ENCODE measurements around the gene USP10.

The USP10 gene

GRCh38 chr16:84703681-84704080 lies 3.9 kb downstream of the USP10 start:
- DNase-seq = no peak

DNA sequence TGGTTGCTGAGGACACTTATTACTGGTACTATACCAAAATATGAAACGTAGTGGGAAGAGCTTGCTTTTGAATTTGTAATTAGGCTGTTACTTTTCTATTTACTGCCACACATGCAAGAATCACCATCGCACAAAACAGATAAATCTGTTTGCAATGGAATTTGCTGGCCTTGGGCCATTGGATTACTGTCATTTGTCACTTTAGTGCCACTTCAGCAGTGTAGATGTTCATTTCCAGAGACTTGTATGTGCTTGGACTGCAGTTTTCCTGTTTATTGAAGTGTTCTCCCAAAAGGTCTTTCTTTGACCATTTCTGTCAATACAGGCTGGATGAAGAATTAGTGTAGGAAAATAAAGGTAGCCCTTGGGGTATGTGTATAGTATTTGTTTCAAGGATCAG lies 4.5 kb downstream of the USP10 start:
- no peak for DNase-seq

DNA sequence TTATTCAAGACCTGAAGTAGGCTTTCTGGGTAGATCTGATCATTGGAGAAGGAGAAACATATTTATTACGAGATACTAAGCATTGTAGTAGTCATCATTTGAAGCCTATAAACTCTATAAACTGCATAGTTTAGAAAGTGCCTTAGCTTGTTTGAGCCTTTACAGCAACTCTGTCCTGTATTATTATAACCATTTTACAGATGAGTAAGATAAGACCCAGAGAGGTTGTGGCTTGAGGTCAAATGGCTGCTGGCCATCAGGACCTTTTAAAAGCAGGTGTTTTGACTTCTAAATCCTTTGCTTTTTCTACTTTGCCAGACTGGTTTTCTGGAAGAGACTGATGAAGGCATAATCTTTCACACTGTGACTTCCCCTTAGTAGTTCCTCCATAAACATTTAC lies 7.1 kb downstream of the USP10 start:
- DNase-seq = no peak

DNA sequence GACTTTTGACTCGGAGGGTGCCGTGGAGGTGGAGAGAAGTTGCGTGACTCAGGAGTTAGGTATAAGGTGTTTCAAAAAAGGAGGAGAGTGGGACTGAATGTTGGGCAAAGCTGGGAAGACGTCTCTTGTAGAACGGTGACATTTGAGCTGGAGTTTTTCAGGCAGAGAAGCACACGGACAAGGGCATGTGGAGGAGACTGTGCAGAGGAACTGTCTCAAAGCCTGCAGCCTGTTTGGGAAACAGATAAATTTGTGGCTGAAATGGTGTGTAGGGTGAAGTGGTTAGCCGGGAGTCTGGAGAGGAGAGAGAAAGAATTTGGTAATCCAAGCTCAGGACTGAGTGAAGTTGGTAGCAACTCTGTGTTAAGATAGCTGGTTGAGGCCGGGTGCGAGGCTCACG lies 9.8 kb downstream of the USP10 start:
- DNase-seq = no peak

DNA sequence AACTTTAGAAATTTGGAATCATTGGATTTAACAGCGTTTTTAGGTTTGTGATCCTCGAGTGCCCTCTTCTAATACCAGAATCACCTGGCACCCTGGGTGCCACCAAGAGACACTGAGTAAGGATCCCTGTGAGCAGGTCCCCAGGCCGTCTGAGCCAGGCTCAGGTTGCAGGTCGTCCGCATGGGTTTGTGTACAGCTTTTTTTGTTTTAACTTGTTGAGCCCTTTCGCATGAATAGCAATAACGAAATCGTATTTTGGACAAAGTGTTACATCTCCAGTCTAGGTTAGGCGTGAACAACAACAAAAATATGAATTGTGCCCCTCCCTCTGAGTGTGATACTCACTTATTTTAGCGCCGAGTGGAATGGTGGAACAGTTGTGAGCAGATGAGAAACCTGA lies 10.9 kb downstream of the USP10 start:
- DNase-seq = no peak

- DNase-seq = no peak
Observed at GRCh38 chr16:84712138-84712671, 12.4 kb downstream of the USP10 start.

- no peak for DNase-seq
Observed at GRCh38 chr16:84712801-84713775, 13.3 kb downstream of the USP10 start.

DNA sequence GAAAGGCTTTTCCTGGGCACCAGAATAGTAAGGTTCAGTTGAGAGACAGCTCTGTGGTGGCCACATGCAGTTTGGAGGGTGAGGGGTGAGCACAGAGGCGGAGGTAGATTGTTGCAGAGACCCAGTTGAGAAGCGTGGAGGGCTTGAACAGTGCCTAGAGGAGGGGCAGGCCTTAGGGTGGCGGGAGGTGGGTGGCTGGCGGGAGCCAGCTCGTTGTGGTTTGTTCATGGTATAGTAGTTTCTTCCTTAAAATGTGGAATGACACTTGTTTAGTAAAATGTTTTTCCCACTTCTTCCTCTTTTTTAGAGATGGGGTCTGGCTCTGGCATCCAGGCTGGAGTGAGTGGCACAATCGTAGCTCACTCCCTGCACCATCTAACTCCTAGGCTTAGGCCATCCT lies 14.2 kb downstream of the USP10 start:
- DNase-seq = no peak

DNA sequence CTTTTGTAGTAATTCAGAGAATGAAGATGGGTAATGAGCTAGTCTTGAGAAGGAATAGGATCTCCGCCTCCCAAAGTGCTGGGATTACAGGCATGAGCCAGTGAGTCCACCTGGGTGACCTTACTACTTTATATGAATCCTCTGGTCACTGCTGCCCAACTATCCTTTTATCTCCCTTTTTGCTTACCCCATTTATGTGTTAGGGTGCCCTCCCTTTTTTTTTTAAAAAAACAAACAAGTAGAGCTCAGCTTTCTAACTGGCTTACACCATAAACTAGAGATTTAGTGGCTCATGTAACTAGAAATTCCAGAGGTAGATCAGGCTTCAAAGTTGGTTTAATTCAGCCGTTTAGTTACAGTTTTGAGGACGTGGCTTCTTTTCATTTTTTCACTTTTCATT lies 15.6 kb downstream of the USP10 start:
- DNase-seq = no peak

- no peak for DNase-seq
Observed at GRCh38 chr16:84715854-84716253, 16.1 kb downstream of the USP10 start.

DNA sequence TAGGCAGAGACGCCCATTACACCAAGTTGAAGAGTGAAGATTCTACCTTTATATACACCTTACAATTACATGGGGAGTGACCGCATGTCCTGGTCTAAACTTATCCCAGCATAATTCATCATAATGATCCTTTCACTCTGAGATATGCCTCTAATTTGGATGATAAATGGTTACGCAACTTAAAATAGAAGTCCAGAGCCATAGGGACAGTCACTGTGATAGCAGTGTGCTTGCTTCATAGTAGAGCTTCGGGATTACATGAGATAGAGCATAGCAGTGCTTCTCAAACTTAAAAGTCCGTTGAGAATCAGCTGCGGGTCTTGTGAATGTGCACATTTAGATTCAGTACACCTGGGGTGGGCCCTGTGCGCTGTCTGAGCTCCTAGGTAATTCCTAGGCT lies 16.9 kb downstream of the USP10 start:
- no peak for DNase-seq

DNA sequence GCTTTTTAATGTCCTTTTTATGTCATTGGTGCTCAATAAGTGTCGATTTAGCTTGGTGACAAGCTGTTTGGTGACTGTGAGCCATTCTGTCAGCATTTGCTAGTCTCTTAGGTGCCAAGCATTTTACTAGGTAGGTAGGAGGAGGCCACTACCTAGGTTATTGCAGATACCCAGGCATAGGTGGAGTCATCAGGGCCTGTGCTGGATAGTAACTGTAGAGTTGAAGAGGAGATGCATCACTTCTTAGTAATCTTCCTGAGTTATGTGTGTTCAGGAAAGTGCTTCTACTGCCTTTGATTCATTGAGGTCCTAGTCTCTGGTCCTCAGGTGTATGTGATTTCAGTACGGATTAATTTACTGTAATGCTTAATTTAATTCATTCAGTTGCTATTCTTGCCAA lies 17.7 kb downstream of the USP10 start:
- DNase-seq = no peak

GRCh38 chr16:84720177-84720579 lies 20.4 kb downstream of the USP10 start:
- DNase-seq = no peak

- no peak for DNase-seq
Observed at GRCh38 chr16:84722068-84722467, 22.3 kb downstream of the USP10 start.

DNA sequence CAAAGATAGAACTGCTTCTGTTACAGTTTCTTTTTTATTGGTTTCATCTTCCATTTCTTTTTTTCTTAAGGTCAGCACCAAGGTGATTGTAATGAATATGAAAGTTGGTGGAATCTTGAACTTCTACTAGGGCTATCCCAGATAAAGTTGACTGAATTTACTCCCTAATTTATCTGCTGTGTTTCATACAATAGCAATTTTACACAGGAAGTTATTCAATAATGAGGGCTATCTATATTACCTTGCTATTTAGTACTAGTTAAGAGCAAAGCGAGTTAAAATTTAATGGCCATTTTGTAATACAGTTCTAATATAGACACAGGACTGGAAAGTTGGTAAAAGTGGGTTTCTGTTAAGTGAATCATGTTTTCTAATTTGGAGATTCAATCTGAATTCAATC lies 24.1 kb downstream of the USP10 start:
- no peak for DNase-seq

DNA sequence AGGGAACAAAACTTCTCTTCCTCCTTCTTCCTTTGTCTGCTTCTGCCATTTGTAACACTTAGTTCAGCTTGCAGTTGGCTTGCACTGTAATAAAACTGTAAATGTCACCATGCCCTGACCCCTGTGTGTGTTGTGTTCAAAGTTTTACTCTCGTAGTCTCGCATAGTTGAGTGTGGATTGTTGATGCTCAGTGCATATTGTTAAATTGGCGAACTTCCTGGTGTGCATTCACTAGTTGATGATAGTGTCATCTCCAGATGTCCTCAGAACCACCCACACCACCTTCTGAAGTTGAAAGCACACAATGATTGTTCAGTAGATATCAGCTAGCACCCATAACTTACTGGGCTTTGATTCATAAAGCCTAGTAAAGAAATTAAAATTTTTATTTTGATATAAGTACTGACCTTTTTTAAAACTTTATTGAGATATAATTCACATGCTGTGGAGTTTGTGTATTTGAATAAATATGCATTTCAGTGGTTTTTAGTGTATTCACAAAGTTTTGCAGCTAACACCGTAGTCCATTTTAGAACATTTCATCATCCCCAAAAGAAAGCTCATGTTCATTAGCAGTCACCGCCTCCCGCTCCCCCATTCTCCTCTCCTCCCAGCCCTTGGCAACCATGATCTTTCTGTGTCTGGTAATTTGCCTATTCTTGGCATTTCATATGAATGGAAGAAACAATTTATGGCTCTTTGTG lies 25.0 kb downstream of the USP10 start:
- DNase-seq = no peak

DNA sequence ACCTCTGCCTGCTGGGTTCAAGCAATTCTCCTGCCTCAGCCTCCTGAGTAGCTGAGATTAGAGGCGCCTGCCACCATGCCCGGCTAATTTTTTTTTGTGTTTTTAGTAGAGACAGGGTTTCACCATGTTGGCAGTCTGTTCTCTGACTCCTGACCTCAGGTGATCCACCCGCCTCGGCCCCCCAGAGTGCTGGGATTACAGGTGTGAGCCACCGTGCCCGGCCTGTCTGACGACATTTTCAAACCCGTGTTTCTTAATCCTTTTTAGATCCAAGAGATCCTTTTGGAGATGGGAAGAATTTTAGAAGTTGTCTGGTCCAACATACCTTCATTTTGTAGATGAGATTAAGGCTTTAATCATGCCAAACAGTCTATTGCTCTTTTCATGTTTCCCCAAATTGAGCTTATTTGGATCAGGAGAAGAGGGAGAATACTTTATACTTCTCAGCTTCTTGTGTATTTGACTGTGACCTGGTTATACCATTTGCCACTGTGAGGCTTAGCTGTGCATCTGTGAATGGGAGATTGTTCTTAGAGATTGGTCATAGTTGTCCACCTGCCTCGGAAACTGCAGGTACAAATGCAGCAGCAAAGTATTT lies 25.8 kb downstream of the USP10 start:
- DNase-seq = no peak

GRCh38 chr16:84726079-84726668 lies 26.4 kb downstream of the USP10 start:
- DNase-seq = peak; percentile 62

GRCh38 chr16:84726669-84727467 lies 27.1 kb downstream of the USP10 start:
- DNase-seq = no peak

- DNase-seq = no peak
Observed at GRCh38 chr16:84728853-84729424, 29.1 kb downstream of the USP10 start.

- DNase-seq = no peak
Observed at GRCh38 chr16:84729716-84730320, 30.0 kb downstream of the USP10 start.

All from NCI-H2171 (cell line).